Right lobe of liver (tissue), 4 donors: ENCODE data around the gene TNFSF13.

Experiments used
- POLR2A ChIP-seq: fragments of 450-650 bp; IDR thresholded peaks from one replicate; pipeline ENCODE4 v1.6.1; 2017; ENCODE audit warnings: antibody characterized with exemption, mild to moderate bottlenecking
- TF ChIP-seq, protein P1 (sequence below), 4 donors: fragments of 200-600 bp in 3 of 4; fragments of 450-650 bp in 1 of 4; IDR thresholded peaks; one replicate each; pipeline versions ENCODE4 v1.5.1 to v1.8.0; 2016 to 2022; ENCODE audit warnings: antibody characterized with exemption in 4 of 4, mild to moderate bottlenecking in 2 of 4
- donor health status: DM: no; HTN: no; CAD: no.
- donor health status: DM: no; HTN: no; CAD: no.
- donor health status: DM: no; HTN: yes; CAD: no.

- peak; percentile 74 for TF ChIP-seq POLR2A
- TF ChIP-seq, protein P1, sequence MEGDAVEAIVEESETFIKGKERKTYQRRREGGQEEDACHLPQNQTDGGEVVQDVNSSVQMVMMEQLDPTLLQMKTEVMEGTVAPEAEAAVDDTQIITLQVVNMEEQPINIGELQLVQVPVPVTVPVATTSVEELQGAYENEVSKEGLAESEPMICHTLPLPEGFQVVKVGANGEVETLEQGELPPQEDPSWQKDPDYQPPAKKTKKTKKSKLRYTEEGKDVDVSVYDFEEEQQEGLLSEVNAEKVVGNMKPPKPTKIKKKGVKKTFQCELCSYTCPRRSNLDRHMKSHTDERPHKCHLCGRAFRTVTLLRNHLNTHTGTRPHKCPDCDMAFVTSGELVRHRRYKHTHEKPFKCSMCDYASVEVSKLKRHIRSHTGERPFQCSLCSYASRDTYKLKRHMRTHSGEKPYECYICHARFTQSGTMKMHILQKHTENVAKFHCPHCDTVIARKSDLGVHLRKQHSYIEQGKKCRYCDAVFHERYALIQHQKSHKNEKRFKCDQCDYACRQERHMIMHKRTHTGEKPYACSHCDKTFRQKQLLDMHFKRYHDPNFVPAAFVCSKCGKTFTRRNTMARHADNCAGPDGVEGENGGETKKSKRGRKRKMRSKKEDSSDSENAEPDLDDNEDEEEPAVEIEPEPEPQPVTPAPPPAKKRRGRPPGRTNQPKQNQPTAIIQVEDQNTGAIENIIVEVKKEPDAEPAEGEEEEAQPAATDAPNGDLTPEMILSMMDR (IDR thresholded peaks at IDR 0.05): no peak
These were observed 591 bp upstream of the TNFSF13 start for GRCh38 chr17:7557775-7558543.
